NAMALWA (cell line): ENCODE measurements around the gene NCAPH2.

Experiments
- DNase-seq: peaks from one replicate; pipeline ENCODE4 v3.0.0-alpha.2; 2015; ENCODE audit warnings: low spot score

NCAPH2 gene

DNA sequence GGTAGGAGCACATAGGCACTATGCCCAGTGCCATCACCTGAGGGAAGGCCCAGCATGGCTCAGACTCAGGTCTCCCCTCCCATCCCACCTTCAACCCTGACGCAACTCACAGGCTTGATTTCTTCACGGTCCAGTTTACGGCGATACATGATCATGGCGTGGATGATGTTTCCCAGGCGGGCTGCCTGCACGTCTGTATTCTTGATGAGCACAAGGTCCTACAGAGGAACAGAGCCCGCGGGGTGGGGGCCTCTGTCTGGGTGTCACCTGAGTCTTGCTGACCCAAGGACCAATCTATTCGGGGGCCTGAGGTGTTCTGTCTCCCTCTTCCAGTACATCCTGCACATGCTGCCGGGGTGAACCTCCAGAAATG is 66.3 kb downstream of the NCAPH2 start:
- DNase-seq: no peak
